Tibial artery (tissue), 4 donors: ENCODE measurements around the gene PSMC4.

Experiments used
- DNase-seq, 2 donors: peaks; one replicate each; pipeline ENCODE4 v3.0.0-alpha.2; 2019
- H3K27ac ChIP-seq, 2 donors: fragments of 200-600 bp; sonication (generic) in 1 of 2; 1 replicate in 1 of 2; 2 replicates in 1 of 2; pipeline ENCODE4 v1.5.1; 2018 to 2019; ENCODE audit warnings: mild to moderate bottlenecking in 1 of 2
- H3K27me3 ChIP-seq, 2 donors: fragments of 200-600 bp; sonication (generic) in 1 of 2; one replicate each; pipeline versions ENCODE4 v1.5.1 to v1.6.0; 2016 to 2019
- H3K36me3 ChIP-seq, 3 donors: fragments of 200-600 bp; sonication (generic) in 2 of 3; one replicate each; pipeline ENCODE4 v1.5.1; 2016 to 2019; ENCODE audit warnings: mild to moderate bottlenecking in 2 of 3
- H3K4me1 ChIP-seq, 4 donors: fragments of 200-600 bp; sonication (generic) in 2 of 4; 1 replicate in 3 of 4; 2 replicates in 1 of 4; pipeline ENCODE4 v1.5.1; 2016 to 2019
- H3K4me3 ChIP-seq, 2 donors: fragments of 200-600 bp; sonication (generic) in 1 of 2; 1 replicate in 1 of 2; 2 replicates in 1 of 2; pipeline ENCODE4 v1.5.1; 2018 to 2019; ENCODE audit warnings: mild to moderate bottlenecking in 2 of 2
- H3K9me3 ChIP-seq, 3 donors: fragments of 200-600 bp; sonication (generic) in 1 of 3; one replicate each; pipeline ENCODE4 v1.5.1; 2016 to 2019
- intact Hi-C: fragments of 100-400 bp; cut with DNase I; formaldehyde crosslinking; loops from one replicate; pipeline ENCODE4 v1.15.0; 2023; ENCODE audit warnings: low total_unique reads
- TF ChIP-seq, protein P1 (sequence below), 2 experiments: fragments of 200-600 bp in 1 of 2; fragments of 450-650 bp in 1 of 2; IDR thresholded peaks; one replicate each; pipeline ENCODE4 v1.5.1; 2017 to 2019; ENCODE audit warnings: antibody characterized with exemption in 2 of 2, mild to moderate bottlenecking in 1 of 2, moderate library complexity in 1 of 2

Gene PSMC4

DNA sequence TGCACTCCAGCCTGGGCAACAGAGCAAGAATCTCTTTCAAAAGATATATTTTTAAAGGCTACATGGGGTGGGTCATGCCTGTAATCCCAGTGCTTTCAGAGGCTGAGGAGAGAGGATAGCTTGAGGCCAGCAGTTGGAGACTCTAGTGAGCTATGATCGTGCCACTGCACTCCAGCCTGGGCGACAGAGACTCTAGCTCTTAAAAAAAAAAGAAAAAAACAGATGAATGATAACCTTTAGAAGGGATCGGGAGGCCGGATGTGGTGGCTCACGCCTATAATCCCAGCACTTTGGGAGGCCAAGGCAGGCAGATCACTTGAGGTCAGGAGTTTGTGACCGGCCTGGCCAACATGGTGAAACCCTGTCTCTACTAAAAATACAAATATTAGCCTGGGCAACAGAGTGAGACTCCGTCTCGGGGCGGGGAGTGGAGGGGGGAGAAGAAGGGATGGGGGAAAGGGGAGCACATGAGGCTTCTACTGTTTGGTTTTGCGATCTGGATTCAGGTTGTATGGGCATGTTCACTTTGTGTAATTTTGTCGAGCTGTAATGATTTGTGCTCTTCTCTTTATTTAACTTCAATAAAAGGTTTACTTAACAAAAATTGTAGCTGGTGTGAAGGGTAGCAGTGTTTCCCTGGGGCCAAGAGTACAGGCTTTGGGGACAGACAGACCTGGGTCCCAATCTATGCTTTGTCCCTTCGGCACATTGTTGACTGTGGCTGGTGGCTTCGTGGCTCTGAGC is 1.1 kb upstream of the PSMC4 start:
- no peak for DNase-seq

DNA sequence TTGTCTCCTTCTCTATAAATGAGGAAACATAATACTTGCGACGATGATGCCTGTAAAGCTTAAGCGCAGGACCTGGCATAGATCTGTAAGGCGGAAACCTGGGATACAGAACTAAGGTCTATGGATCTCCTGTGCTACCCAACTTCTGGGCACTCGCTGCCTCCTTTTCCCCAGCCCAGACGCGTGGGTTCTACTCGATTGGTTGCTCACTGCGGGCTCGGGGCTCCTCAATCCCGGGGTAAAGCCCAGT is 615 bp upstream of the PSMC4 start:
- peaks cover 27 to 33% (median 30%) of the 10 kb centered on the region in 3 donors for H3K36me3 ChIP-seq
- peak overlapping the region; percentile 90 to 91 for H3K27ac ChIP-seq
- peaks cover 4 to 21% (median 19%) of the 10 kb centered on the region in 4 donors for H3K4me1 ChIP-seq
- TF ChIP-seq, protein P1, sequence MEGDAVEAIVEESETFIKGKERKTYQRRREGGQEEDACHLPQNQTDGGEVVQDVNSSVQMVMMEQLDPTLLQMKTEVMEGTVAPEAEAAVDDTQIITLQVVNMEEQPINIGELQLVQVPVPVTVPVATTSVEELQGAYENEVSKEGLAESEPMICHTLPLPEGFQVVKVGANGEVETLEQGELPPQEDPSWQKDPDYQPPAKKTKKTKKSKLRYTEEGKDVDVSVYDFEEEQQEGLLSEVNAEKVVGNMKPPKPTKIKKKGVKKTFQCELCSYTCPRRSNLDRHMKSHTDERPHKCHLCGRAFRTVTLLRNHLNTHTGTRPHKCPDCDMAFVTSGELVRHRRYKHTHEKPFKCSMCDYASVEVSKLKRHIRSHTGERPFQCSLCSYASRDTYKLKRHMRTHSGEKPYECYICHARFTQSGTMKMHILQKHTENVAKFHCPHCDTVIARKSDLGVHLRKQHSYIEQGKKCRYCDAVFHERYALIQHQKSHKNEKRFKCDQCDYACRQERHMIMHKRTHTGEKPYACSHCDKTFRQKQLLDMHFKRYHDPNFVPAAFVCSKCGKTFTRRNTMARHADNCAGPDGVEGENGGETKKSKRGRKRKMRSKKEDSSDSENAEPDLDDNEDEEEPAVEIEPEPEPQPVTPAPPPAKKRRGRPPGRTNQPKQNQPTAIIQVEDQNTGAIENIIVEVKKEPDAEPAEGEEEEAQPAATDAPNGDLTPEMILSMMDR (IDR thresholded peaks at IDR 0.05): no peak
- no peaks in the 10 kb centered on the region for H3K9me3 ChIP-seq
- no peak for DNase-seq
- no peaks in the 10 kb centered on the region for H3K27me3 ChIP-seq
- peak overlapping the region; percentile 66 to 78 for H3K4me3 ChIP-seq
- intact Hi-C loops: loop anchor here (5.0 to 10.0 kb wide), 2 partner anchors 123 to 176 kb away; partner anchors contain the start of gene FBL

More for the DNA sequence above, 1.1 kb upstream of the PSMC4 start:
- peak overlapping the region; percentile 66 to 78 for H3K4me3 ChIP-seq
- H3K36me3 ChIP-seq: peaks cover 23 to 28% (median 27%) of the 10 kb centered on the region in 3 donors
- TF ChIP-seq, protein P1 (IDR thresholded peaks at IDR 0.05): no peak
- no peaks in the 10 kb centered on the region for H3K9me3 ChIP-seq
- peak overlapping the region; percentile 90 to 91 for H3K27ac ChIP-seq
- no peaks in the 10 kb centered on the region for H3K27me3 ChIP-seq
- H3K4me1 ChIP-seq: peaks cover 4 to 21% (median 19%) of the 10 kb centered on the region in 4 donors
- intact Hi-C loops: loop anchor here (5.0 to 10.0 kb wide), 2 partner anchors 123 to 175 kb away; partner anchors contain the start of gene FBL

- Histone ChIP-seq H3K4me3 (peak overlapping the region; percentile 66 to 78), H3K9me3 (no peaks in the 10 kb centered on the region), H3K27me3 (no peaks in the 10 kb centered on the region), H3K36me3 (peaks cover 34 to 43% (median 35%) of the 10 kb centered on the region in 3 donors), H3K4me1 (peaks cover 4 to 21% (median 19%) of the 10 kb centered on the region in 4 donors), H3K27ac (peak overlapping the region; percentile 90 to 91)
- intact Hi-C loops: loop anchor here (5.0 to 10.0 kb wide), 2 partner anchors 124 to 177 kb away; partner anchors contain the start of gene FBL
- TF ChIP-seq, protein P1 (IDR thresholded peaks at IDR 0.05): no peak
- DNase-seq: no peak
Observed at GRCh38 chr19:39971380-39972035, 543 bp downstream of the PSMC4 start.

DNA sequence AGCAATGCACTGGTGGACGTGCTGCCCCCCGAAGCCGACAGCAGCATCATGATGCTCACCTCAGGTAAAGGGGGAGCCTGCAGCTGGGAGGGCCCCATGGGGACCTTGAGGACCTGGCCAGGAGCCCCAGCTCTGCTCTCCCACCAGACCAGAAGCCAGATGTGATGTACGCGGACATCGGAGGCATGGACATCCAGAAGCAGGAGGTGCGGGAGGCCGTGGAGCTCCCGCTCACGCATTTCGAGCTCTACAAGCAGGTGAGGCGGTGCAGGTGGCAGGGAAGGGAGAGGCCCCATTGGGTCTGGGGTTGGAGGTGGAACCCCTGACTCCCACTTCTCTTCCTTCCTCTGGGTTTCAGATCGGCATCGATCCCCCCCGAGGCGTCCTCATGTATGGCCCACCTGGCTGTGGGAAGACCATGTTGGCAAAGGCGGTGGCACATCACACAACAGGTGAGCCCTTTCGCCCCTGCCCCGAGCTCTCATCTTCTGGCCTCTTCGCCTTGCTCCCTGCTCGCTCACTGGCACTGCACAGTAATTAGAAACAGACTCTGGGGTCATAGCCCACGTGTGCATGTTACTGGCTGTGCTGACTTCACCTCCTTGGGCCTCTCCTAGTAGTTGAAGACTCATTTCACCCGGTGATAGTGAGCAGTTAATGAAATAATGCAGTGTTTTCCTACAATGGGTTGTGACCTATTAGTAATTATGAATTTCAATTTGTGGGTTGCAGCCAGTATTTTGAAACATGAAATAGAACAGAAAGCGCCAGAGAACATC is 3.6 kb downstream of the PSMC4 start:
- TF ChIP-seq, protein P1 (IDR thresholded peaks at IDR 0.05): no peak
- no peak for DNase-seq
- H3K27ac ChIP-seq: no peak overlapping the region
- intact Hi-C loops: loop anchor here (5.0 to 10.0 kb wide), 2 partner anchors 127 to 180 kb away; partner anchors contain the start of gene FBL
- H3K4me1 ChIP-seq: peaks cover 4 to 38% (median 24%) of the 10 kb centered on the region in 4 donors
- H3K9me3 ChIP-seq: no peaks in the 10 kb centered on the region
- no peak overlapping the region for H3K4me3 ChIP-seq
- no peaks in the 10 kb centered on the region for H3K27me3 ChIP-seq
- peaks cover 43 to 69% (median 65%) of the 10 kb centered on the region in 3 donors for H3K36me3 ChIP-seq

- Histone ChIP-seq H3K4me3 (no peak overlapping the region), H3K36me3 (peaks cover 27 to 62% (median 48%) of the 10 kb centered on the region in 3 donors), H3K27me3 (no peaks in the 10 kb centered on the region), H3K9me3 (peaks cover 0 to 33% (median 13%) of the 10 kb centered on the region in 3 donors), H3K27ac (no peak overlapping the region), H3K4me1 (peaks cover 0 to 16% (median 6%) of the 10 kb centered on the region in 4 donors)
- DNase-seq: no peak
- TF ChIP-seq, protein P1 (IDR thresholded peaks at IDR 0.05): no peak
- intact Hi-C loops: no loop called here
Observed at GRCh38 chr19:39982883-39983282, 11.9 kb downstream of the PSMC4 start.
